ENCODE data around the gene ALDH5A1. TPM values are rescaled to one million over a fixed set of nuclear protein-coding genes. Genes with fewer than 3 reads are reported as not detected.

Gene ALDH5A1
- total RNA-seq, 1 donor from 2014 or later = 27.6 TPM

DNA sequence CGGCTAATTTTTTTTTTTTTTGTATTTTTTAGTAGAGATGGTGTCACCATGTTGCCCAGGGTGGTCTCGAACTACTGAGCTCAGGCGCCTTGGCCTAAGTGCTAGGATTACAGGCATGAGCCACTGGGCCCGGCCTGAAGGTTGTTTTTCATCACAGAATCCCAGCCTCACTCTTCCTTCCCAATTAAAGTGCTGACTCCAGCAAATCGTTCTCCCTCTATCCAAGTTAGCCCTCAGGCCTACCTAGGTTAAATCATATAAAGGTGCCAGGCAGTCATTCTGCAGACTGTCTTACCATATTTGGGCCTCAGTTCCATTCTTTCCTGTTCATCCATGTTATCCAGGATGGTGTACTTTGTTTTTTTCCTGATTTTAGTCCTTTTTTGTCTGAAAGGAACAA, 56.4 kb downstream of the ALDH5A1 start:
- Histone ChIP-seq H3K27me3 (ENCODE audit: low read depth) (peaks cover 29% of the 10 kb centered on the region), H3K36me3 (no peaks in the 10 kb centered on the region), H3K4me3 (no peak overlapping the region), H3K9me3 (replicated peaks) (no peaks in the 10 kb centered on the region), H3K27ac (replicated peaks) (no peak overlapping the region), H3K4me1 (peaks cover 8% of the 10 kb centered on the region)
- intact Hi-C loops (cut with micrococcal nuclease) = no loop called here
- TF ChIP-seq, protein P1, sequence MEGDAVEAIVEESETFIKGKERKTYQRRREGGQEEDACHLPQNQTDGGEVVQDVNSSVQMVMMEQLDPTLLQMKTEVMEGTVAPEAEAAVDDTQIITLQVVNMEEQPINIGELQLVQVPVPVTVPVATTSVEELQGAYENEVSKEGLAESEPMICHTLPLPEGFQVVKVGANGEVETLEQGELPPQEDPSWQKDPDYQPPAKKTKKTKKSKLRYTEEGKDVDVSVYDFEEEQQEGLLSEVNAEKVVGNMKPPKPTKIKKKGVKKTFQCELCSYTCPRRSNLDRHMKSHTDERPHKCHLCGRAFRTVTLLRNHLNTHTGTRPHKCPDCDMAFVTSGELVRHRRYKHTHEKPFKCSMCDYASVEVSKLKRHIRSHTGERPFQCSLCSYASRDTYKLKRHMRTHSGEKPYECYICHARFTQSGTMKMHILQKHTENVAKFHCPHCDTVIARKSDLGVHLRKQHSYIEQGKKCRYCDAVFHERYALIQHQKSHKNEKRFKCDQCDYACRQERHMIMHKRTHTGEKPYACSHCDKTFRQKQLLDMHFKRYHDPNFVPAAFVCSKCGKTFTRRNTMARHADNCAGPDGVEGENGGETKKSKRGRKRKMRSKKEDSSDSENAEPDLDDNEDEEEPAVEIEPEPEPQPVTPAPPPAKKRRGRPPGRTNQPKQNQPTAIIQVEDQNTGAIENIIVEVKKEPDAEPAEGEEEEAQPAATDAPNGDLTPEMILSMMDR (IDR thresholded peaks at IDR 0.05; ENCODE audit: borderline replicate concordance) = no peak
- no peak for DNase-seq

DNA sequence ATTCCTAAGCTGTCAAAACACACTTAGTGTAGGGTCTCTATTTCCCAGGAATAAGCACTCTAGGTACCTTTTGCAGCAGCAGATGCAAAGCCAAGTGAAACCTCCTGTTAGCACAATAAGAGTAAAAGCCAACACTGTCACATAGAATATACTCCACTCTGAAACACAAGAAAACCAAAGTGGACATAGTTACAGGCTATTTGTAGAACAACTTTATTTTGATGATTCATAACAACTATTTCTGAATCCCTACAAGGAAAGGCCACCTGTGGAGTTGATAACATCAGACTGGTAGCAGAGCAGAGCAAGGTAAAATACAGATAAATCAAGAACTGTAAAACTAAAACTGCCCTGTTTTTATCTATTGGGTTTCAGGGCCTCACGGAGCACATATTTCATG, 59.7 kb downstream of the ALDH5A1 start:
- no peak for DNase-seq
- H3K27me3 ChIP-seq (ENCODE audit: low read depth) = peaks cover 15% of the 10 kb centered on the region
- H3K36me3 ChIP-seq = no peaks in the 10 kb centered on the region
- no peaks in the 10 kb centered on the region for H3K9me3 ChIP-seq (replicated peaks)
- no peaks in the 10 kb centered on the region for H3K4me1 ChIP-seq
- intact Hi-C loops (cut with micrococcal nuclease) = no loop called here
- no peak overlapping the region for H3K27ac ChIP-seq (replicated peaks)
- no peak overlapping the region for H3K4me3 ChIP-seq
- TF ChIP-seq, protein P1 (IDR thresholded peaks at IDR 0.05; ENCODE audit: borderline replicate concordance) = no peak

DNA sequence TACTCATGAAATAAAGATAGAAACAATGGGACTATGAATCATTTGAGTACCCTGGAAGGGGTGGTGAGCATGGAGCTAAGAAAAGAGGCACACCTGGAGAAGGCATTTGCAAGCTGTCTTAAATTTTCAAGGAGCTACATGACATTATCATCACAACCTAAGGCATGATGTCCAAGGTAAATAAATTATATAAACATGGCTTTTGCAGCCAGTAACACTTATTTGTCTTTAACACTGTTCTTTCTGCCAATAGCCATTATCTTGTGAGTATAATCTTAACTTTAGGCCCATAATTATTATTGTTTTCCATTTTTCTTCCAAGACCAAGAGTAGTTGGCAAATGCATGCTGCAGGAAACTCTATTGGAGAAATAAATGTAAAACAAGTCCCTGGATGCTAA, 63.7 kb downstream of the ALDH5A1 start:
- Histone ChIP-seq H3K4me3 (no peak overlapping the region), H3K27ac (replicated peaks) (no peak overlapping the region), H3K4me1 (no peaks in the 10 kb centered on the region), H3K9me3 (replicated peaks) (no peaks in the 10 kb centered on the region), H3K27me3 (ENCODE audit: low read depth) (peaks cover 27% of the 10 kb centered on the region), H3K36me3 (no peaks in the 10 kb centered on the region)
- intact Hi-C loops (cut with micrococcal nuclease) = no loop called here
- DNase-seq = no peak
- TF ChIP-seq, protein P1 (IDR thresholded peaks at IDR 0.05; ENCODE audit: borderline replicate concordance) = no peak

DNA sequence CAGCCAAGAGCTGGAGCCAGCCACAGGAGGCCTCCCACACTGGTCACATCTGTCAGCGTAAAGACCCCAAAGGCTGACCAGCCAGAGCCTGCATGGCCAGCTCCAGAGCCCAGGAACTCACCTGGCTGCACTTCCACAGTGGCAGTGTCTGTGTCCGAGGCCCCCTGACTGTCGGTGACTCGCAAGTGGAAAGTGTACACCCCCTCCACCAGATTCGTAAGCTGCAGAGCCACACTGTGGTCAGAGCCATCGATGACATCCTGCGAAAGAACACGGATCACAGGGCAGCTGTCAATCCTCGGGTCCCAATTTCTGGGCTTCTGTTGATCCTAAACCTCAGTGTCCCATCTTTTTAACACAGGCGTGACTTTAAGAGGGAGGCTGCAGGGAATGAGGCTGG, 69.3 kb downstream of the ALDH5A1 start:
- Histone ChIP-seq H3K4me3 (no peak overlapping the region), H3K27ac (replicated peaks) (no peak overlapping the region), H3K27me3 (ENCODE audit: low read depth) (peaks cover 24% of the 10 kb centered on the region), H3K9me3 (replicated peaks) (no peaks in the 10 kb centered on the region), H3K36me3 (no peaks in the 10 kb centered on the region), H3K4me1 (no peaks in the 10 kb centered on the region)
- TF ChIP-seq, protein P1 (IDR thresholded peaks at IDR 0.05; ENCODE audit: borderline replicate concordance) = no peak
- intact Hi-C loops (cut with micrococcal nuclease) = no loop called here
- no peak for DNase-seq

DNA sequence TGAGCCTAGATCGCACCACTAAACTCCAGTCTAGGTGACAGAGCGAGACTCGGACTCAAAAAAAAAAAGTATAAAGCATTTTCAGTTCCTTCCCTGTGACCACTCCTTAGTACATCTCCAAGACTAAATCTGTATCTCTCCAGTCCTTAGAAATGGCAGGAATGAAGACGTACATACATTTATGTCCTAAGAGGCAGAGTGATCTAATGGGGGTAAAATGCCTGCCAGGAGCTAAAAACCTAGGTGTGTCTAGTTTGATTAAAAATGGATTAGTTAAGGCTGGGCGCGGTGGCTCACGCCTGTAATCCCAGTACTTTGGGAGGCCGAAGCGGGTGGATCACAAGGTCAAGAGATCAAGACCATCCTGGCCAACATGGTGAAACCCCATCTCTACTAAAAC, 70.4 kb downstream of the ALDH5A1 start:
- TF ChIP-seq, protein P1 (IDR thresholded peaks at IDR 0.05; ENCODE audit: borderline replicate concordance) = no peak

More for the DNA sequence above, 70.4 kb downstream of the ALDH5A1 start:
- Histone ChIP-seq H3K4me1 (no peaks in the 10 kb centered on the region), H3K27ac (replicated peaks) (no peak overlapping the region), H3K4me3 (no peak overlapping the region), H3K27me3 (ENCODE audit: low read depth) (peaks cover 30% of the 10 kb centered on the region), H3K9me3 (replicated peaks) (no peaks in the 10 kb centered on the region), H3K36me3 (no peaks in the 10 kb centered on the region)
- intact Hi-C loops (cut with micrococcal nuclease) = no loop called here
- no peak for DNase-seq
